ENCODE results near the gene TMEM204.
A peak's percentile ranks its signal among the peaks of the same experiment; 100 is the strongest.

TMEM204 gene

GRCh38 chr16:1539720-1540555, 6.5 kb downstream of the TMEM204 start:
- no peak for DNase-seq

- no peak for DNase-seq
These were observed 7.0 kb downstream of the TMEM204 start for GRCh38 chr16:1540556-1540855.

GRCh38 chr16:1541293-1542165, 8.1 kb downstream of the TMEM204 start:
- no peak for DNase-seq

- DNase-seq, result no peak
These were observed 8.7 kb downstream of the TMEM204 start for GRCh38 chr16:1542166-1542500.

- no peak for DNase-seq
These were observed 9.1 kb downstream of the TMEM204 start for GRCh38 chr16:1542533-1542932.

GRCh38 chr16:1543085-1543896, 9.8 kb downstream of the TMEM204 start:
- peak; percentile 46 for DNase-seq

- DNase-seq, result no peak
These were observed 11.9 kb downstream of the TMEM204 start for GRCh38 chr16:1545044-1546040.

- DNase-seq, result no peak
These were observed 13.0 kb downstream of the TMEM204 start for GRCh38 chr16:1546430-1546829.

GRCh38 chr16:1548233-1548632, 14.8 kb downstream of the TMEM204 start:
- DNase-seq, result no peak

- DNase-seq, result no peak
These were observed 15.3 kb downstream of the TMEM204 start for GRCh38 chr16:1548727-1549126.

- DNase-seq, result no peak
These were observed 16.6 kb downstream of the TMEM204 start for GRCh38 chr16:1550069-1550468.

GRCh38 chr16:1550696-1551095, 17.2 kb downstream of the TMEM204 start:
- DNase-seq, result no peak

GRCh38 chr16:1551166-1551565, 17.7 kb downstream of the TMEM204 start:
- DNase-seq, result no peak

GRCh38 chr16:1552129-1552528, 18.7 kb downstream of the TMEM204 start:
- DNase-seq, result no peak

- no peak for DNase-seq
These were observed 20.7 kb downstream of the TMEM204 start for GRCh38 chr16:1553946-1554825.

GRCh38 chr16:1554826-1555445, 21.5 kb downstream of the TMEM204 start:
- DNase-seq, result no peak

GRCh38 chr16:1556254-1556653, 22.8 kb downstream of the TMEM204 start:
- no peak for DNase-seq

GRCh38 chr16:1557074-1557473, 23.6 kb downstream of the TMEM204 start:
- DNase-seq, result no peak

- no peak for DNase-seq
These were observed 24.1 kb downstream of the TMEM204 start for GRCh38 chr16:1557576-1557975.

- DNase-seq, result peak; percentile 43
These were observed 26.0 kb downstream of the TMEM204 start for GRCh38 chr16:1559446-1559975.
